ENCODE measurements around the gene KCNJ12.
"Not testable (repeated sequence)": the region's sequence is repeated elsewhere in the genome, so short reads cannot be mapped to it uniquely, and the experiment has no call there.

Gene KCNJ12

DNA sequence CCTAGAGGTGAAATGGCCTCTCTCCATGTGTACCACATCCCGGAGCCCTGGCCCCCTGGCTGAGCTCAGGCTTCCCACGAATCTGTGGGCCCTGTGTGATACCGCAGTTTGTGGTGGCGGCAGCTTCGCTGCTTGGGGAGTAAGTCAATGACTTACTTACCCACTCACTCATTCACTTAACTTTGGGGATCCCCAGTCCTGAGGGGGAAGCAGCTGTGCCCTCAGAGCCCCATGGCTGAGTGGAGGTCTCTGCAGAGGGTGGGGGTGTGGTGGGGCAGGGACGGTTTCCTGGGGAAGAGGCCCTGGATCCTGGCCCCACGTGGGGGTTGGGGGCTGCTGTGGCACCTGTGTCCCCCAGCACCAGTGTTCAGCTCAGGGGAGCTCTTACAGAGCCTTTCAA, 13.2 kb downstream of the KCNJ12 start:
- DNase-seq, result no peak

- DNase-seq, result no peak
Measured at GRCh38 chr17:21390294-21390693, 14.1 kb downstream of the KCNJ12 start.

- DNase-seq, result no peak
Measured at GRCh38 chr17:21392266-21392665, 16.1 kb downstream of the KCNJ12 start.

GRCh38 chr17:21394265-21394664, 18.1 kb downstream of the KCNJ12 start:
- no peak for DNase-seq

DNA sequence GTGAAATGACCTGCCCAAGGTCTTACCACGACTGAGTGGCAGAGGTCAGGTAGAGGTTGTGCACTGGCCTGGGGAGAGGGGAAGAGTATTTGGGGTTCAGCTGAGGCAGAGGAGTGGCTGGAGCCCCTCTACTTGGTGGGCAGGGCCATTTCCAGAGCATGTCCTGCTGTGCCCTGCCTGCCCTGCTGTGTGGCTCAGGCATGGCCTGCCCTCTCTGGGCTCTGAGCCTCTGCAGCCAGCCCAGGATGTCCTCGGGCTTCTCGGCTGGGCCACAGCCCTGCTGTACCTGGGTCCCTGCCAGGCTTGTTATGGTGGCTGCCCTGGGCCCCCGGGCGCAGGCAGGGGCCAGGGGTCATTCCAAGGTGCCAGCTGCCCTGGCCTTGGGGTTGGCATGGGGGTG, 19.6 kb downstream of the KCNJ12 start:
- no peak for DNase-seq

- DNase-seq, result no peak
Measured at GRCh38 chr17:21396237-21396636, 20.1 kb downstream of the KCNJ12 start.

- no peak for DNase-seq
Measured at GRCh38 chr17:21397341-21398190, 21.4 kb downstream of the KCNJ12 start.

DNA sequence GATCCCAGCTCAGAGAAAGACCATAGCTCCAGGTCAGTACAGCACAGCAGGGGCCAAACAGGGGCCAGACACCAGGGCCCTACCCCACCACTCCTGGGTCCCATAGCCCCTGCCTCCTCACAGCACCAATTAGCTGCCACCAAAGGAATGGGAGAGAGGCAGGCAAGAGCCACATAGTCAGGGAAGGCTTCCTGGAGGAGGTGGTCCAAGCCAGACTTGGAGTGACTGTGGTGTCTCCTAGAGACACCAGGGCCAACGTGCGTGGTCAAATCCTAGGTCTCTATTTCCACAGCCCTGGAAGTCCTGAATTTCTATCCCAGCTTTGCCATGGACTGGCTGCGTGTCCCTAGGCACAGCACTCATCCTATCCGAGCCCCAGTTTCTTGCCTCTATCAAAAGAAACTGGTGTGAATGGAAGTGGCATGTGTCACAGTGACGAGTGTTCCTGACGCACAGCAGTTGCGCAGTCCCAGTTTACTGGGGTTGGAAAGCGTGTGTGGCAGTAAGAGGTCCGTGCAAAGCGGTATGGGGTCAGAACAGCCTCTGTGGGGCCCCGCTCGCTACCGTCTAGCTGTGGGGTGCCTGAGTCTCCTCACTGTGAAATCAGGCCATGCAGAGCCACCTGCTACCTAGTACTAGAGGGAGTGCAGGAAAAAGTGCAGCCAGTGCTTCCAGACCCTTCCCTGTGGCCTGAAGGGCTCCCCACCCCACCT, 23.5 kb downstream of the KCNJ12 start:
- DNase-seq, result no peak

DNA sequence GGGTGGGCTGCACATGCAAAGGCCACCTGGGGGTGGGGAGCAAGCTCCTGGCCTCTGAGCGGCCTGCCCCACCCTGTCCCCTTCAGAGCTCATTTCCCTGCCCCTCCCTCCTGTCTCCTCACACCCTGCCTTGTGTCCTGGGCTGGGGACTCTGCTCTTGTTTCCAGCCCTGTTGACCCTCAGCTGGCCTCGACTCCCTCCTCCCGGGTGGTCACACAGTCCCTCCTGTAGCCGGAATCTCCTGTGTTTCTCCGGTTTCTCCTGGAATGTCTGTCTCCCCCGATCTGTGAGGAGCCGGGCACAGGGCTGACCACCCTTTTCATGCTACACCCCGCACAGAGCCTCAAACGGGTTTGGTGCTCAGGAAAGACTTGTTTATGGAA, 24.0 kb downstream of the KCNJ12 start:
- not testable (repeated sequence) for DNase-seq

GRCh38 chr17:21400816-21401593, 24.8 kb downstream of the KCNJ12 start:
- no peak for DNase-seq

DNA sequence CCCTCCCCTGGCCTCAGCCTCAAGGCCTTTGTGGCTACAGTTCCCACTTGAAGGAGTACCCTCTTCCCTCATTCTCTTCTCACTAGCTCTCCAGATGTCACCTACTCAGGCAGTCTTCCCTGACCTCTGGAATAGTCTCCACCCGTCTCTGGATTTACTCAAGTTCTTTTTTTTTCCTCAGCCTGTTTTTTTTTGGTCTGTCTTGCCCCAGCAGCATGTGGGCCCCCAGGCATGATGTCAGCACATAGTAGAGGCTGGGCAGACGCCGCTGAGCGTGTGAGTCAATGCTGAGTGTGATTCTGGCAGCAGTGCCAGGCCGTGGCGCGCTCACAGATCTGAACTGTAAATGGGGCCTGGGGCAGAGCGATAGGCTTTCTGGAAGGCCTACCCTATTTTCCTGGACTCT, 26.0 kb downstream of the KCNJ12 start:
- not testable (repeated sequence) for DNase-seq

- not testable (repeated sequence) for DNase-seq
Measured at GRCh38 chr17:21402926-21403325, 26.8 kb downstream of the KCNJ12 start.

GRCh38 chr17:21404106-21404505, 27.9 kb downstream of the KCNJ12 start:
- DNase-seq, result not testable (repeated sequence)

- DNase-seq, result not testable (repeated sequence)
Measured at GRCh38 chr17:21404539-21404938, 28.4 kb downstream of the KCNJ12 start.

- not testable (repeated sequence) for DNase-seq
Measured at GRCh38 chr17:21404956-21405731, 29.0 kb downstream of the KCNJ12 start.

- not testable (repeated sequence) for DNase-seq
Measured at GRCh38 chr17:21405904-21406400, 29.8 kb downstream of the KCNJ12 start.

DNA sequence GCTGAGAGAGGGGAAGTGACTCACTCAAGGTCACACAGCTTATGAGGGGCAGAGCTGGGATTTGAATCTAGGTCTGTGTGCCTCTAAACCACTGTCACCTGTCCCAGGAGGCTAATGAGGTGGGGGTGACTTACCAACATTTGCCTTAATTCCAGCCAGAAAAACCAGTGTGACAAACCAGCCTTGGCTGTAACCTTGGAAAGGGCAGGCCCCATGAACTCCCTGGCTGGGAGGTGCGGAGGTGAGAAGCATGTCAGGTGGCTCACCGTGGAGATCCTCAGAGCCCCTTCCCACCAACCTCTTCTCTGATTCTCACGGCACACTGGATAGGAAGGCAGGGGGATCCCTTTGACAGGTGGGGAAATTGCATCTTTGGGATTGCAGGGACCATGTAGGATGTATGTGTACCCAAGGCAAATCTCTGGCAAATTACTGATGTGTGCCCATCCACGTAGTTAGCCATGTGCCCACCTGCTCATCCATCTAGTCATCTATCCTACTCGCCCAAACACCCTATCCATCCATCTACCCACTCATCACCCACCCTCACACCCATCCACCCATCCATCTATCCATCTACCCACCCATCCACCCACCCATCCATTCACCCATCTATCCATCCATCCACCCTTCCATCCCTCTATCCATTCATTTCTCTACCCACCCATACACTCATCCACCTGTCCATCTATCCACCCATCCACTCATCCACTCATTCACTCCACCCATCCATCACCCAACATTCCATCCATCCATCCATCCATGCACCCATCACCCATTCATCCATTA, 30.7 kb downstream of the KCNJ12 start:
- not testable (repeated sequence) for DNase-seq

GRCh38 chr17:21407752-21408151, 31.6 kb downstream of the KCNJ12 start:
- DNase-seq, result not testable (repeated sequence)

DNA sequence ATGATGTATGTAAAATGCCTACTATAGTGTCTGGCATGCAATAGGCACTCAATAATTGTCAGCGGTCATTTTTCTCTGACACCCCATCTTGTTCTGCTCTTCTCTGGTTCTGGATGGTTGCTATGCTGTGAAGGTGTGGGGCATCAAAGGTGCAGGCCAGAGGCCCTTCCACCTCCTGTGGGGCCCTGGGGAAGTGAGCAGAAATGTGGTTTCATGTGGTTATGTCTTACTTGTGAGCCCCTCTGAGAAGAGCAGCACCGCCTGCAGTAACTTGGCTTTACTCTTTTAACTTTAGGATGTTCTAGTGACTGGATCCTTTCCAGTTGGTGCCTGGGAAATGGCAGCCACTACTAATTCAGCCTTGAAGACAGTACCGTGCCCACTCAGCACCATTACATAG, 32.1 kb downstream of the KCNJ12 start:
- not testable (repeated sequence) for DNase-seq

DNA sequence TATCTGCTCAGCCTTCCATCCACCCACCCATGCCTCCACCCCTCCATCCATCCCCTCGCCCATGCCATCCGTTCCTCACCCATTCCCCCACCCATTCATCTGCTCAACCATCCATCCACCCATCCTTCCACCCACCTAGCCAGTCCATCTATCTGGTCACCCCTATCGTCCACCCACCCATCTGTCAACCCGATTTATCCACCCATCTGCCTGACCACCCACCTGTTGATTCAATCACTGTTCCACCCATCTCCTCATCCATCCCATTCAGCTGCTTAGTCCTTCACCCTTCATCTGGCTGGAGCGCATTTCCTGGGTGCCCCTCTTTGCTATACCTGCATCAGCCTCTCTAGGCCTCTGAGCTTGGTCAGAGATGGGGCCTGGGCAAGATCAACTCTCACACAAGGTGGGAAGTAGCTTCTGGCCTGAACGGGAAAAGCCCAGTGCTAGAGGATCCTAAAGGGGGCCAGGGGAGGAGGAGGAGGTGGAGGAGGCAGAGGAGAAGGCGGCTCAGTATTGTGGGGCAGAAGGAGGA, 32.7 kb downstream of the KCNJ12 start:
- DNase-seq, result not testable (repeated sequence)

GRCh38 chr17:21409388-21409787, 33.2 kb downstream of the KCNJ12 start:
- DNase-seq, result not testable (repeated sequence)

All from activated T-cell treated with anti-CD3 and anti-CD28 coated beads, Interleukin-2, amount 50 U/mL, for 1 hour (primary cell).